Cortex of kidney (tissue), 1 donor: ENCODE data around the gene COX5B.
"Not testable (repeated sequence)": the region's sequence is repeated elsewhere in the genome, so short reads cannot be mapped to it uniquely, and the experiment has no call there.

Experiments used
- DNase-seq: peaks from one replicate; lab custom pipeline; 2025; lab: John Stamatoyannopoulos, UW

The COX5B gene

DNA sequence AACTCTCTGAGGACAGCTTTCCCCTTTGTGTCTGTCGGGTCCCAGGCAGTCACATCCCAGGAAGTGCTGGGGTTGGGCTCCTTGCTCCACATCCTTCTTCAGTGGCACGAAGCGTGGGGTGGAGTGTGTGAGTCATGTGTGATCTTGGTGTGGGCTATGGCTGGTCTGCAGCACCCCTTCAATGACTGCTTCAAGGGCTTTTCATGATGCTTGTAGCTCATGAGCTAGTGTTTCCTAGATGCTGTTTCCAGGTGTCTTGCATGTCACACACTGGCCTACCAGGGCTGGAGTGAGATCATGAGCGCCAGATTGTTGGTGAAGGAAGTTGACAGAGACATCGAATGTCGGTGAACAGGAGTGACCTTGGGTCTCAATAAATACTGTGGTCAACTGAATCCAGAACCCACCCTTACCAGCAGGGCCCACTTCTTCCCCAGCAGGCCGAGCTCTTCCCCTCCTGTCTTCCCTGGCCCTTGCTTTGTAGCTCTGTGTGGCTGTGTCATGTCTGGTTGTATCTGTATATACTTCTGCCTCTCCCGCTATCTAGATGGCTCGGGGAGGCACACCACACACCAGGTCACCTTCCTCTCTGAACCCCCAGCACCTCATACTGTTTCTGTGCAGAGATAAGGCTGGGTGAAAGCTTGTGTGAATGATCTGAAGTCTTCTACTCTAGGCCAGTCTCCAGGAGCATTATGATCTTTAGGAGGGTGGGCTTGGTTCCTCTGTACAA, 27.5 kb downstream of the COX5B start:
- no peak for DNase-seq

DNA sequence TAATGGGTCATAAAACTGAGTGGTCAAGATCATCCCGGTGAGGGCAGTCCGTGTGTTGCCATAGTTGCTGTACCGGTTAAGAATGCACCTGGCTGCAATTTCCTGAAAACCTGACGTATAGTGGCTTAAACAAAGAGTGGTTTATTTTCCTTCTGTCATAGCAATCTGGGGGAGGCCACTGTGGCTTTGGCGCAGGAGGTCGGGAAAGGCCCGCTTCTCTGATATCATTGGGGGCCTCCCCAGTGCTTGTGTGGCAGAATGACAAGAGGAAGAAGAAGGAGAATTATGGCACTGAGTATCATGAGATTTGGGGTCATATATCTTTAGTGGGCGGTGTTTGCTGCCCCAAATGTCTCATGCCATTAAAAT, 28.0 kb downstream of the COX5B start:
- no peak for DNase-seq

DNA sequence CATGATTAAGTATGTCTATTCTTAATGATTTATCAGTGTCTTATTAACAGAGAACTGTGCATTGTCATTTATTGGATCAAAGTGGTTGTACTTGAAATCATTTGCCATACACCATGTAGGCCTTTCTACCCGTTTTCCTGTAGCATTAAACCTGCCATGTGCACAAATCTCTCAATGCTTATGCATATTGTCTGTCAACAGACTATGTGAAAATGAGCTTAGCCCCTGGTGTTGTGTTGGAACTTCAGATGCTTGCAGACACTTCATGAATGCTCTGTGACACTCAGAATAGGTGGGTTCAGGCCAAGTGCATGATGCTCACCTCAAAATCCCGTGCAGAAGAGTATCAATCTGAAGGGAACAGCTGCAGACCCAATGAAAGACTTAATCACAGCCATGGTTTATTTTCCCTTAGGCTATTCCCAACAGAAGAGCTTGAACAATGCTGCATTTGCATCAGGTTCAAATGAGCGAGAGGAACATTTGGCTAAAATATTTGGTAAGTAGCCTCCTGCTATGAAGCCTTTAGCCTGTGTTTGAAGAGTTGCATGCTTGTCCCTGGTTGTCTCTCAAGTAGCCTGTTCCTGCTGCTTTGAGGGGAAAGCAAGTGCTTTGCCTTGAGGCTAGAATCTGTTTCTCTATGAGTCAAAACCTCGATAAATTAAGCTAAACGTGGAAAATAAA, 29.7 kb downstream of the COX5B start:
- no peak for DNase-seq

DNA sequence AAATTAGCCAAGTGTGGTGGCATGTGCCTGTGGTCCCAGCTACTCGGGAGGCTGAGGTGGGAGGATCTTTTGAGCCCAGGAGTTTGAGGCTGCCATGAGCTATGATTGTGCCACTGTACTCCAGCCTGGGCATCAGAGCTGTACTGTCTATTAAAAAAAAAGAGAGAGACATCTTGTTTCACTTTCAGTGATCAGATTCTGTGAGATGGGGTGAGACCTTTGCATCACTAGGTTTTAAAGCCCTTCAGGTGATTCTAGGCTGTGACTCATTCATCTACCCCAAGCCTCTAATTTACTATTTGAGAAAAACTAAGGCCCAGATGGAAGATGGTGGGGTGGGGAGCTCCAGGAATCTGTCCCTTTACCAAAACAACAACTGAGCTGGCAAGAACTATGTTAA, 30.8 kb downstream of the COX5B start:
- no peak for DNase-seq

DNA sequence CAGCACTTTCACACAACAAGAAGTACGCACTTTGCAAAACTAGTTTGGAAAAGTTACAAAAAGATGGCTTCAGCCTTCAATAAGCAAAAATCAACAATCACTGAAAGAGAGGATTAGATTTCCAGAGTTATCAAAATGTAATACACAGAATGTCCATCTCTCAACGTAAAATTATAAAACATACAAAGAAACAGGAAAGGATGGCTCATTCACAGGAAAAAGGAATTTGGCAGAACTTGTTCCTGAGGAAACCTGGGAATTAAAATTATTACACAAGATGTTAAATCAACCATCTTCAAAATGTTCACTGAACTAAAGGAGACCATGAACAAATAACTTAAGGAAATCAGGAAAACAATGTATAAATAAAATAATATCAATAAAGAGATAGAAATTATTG, 31.6 kb downstream of the COX5B start:
- DNase-seq: no peak

DNA sequence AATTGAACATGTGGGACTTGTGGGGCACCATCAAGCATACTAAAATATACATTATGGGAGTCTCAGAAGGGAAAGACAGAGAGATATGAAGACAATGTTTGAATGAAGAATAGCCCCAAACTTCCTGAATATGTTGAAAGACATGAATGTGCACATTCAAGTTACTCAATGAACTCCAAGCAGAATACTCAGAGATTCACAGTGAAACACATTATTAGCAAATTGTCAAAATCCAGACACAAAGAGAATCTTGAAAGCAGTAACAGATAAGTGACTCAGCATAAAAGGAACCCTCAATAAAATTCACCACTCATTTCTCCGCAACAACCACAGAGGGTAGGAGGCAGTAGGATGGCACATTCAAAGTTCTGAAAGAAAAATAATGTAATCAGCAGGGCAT, 32.4 kb downstream of the COX5B start:
- DNase-seq: no peak

DNA sequence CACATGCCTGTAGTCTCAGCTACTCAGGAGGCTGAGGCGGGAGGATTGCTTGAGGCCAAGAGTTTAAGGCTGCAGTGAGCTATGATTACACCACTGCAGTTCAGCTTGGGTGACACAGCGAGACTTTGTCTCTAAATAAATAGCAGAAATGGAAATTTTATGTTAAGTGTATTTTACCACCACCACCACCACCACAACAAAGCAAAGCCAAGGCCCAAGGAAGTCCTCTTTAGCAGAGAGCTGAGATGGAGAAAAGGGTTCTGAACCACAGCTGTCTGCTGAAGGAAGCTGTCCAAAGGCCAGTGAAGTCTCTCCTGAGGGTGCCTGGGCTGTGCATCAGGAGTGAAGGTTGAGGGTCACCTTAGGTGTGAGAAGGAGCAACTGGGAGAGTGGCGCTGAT, 41.4 kb downstream of the COX5B start:
- not testable (repeated sequence) for DNase-seq

DNA sequence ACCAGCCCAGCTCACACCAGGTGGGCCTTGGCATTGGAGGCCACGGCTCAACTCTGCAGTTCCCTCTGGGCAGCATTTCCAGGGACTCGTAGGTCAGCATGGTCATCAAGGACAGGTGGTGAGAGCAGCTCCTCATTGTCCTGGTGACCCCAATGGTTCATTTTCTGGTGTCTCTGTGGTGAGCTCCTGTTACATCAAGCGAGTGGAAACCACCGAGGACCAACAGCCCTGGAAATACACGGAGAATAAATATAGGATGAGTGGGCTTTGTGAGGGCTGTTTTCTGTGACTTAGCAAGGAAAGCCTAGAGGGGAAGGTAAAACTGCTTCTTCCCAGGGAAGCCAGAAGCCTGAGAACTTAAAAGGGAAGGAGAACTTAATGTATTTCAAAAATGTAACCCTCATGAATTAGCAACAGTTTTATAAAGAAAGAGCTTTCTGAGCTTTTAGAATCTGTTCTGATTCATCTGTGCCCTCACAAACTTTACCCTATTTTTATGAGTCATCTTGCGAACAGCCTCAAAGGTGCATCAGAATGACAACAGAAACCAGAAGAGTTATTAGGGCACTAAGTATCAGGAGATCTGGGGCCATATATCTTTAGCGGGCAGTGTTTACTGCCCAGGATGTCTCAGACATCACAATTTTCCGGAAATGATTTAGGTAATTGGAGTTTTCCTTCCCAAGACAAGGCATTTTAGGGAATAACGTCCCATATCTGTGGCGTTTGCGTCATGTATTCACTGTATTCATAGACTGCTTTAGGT, 42.4 kb downstream of the COX5B start:
- no peak for DNase-seq

DNA sequence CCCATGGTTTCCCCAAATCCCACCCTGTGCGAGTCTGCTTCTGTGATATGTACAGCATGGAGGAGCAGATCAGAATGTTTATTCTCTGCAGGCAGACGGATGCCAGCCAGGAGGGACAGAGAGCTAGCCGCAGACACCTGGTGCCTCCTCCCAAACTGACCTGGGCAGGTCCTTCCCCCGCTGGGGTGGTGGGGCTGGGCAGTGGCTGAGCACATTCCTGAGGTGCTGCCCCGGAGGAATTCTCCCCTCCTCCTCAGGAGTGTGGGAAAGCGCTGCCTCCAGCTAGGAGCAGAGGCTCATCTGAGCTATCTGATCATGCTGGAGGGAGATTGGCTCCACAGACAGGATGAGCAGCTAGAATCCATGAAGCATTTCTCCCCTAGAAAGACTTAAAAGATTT, 45.3 kb downstream of the COX5B start:
- no peak for DNase-seq

DNA sequence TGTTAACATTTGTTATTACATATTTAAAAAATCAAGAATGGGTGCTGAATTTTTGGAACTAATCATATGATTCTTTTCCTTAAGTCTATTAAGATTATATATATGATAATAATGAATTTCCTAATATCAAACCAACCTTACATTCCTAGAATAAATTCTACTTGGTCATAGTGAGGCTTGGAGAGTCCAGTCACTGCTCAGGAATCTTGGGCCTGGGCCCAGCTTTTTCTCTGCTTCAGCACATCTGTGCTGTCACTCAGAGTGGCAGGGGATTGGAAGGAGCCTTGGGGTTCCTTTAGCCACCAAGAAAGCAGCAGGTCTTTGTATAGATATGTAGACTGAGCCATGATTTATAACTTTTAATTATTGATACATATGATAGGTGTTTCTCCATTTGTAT, 47.6 kb downstream of the COX5B start:
- DNase-seq: no peak

DNA sequence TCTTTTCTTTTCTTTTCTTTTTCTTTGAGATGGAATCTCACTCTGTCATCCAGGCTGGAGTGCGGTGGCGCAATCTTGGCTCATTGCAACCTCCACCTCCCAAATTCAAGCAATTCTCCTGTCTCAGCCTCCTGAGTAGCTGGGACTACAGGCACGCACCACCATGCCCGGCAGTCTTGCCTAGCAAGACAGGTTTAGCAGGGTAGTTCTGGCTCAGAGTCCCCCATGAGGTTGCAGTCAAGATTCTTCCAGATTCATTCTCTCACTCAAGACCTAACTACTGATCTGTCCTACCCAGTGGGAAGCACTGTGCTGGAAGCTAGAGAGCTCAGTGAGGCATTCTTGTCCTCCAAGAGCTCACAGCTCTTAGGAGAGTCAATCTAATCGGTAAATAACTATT, 49.9 kb downstream of the COX5B start:
- DNase-seq: no peak

DNA sequence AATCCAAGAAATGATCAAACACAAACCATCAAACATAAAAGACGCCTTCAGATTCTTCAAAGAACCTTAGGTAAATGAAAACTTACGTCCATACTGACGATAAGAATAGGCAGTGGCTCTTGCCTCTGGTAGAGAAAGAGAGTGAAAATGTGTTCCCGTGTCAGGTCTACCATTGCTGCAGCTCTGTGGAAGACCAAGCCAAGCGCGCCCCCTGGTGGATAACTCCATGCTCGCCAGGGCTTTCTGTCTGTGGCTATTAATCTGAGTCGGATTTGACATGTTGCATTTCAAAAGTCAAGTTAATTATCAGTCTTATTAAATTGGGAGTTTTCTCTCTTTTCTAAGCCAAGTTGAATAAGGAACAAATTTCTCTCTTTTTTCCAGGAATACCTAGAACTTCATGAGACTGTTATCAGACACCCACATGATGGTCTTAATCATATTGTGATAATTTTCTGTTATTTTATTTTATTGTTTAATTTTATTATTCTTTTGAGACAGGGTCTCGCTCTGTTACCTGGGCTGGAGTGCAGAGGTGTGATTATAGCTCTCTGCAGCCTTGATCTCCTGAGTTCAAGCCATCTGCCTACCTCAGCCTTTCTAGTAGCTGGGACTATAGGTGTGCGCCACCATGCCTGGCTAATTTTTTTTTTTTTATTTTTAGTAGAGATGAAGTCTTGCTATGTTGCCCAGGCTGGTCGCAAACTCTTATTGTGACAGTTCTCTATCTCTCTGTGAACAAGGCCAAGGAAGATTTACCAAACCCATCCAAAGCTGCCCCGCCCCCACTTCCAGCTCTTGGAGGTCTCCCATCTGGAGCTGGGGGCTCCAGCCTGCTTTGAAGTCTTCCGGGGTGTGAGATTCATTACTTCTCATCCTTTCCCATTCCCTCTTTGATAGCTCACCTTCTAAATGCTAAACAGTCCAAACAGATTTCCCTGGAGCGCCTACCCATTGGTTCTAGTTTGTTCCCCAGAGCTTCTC, 51.7 kb downstream of the COX5B start:
- DNase-seq: no peak
